H9 (cell line): ENCODE measurements around the gene BACE2. TPM values are rescaled to one million over a fixed set of nuclear protein-coding genes. Genes with fewer than 3 reads are reported as not detected.
A peak's percentile ranks its signal among the peaks of the same experiment; 100 is the strongest.

ENCODE experiments used
- DNase-seq: peaks from one replicate; pipeline ENCODE4 v3.0.0-alpha.2; 2017
- H2AFZ ChIP-seq: one replicate; pipeline ENCODE4 v1.6.1; 2013; ENCODE audit warnings: mild to moderate bottlenecking, low read length, control low read depth, moderate library complexity
- H2AK5ac ChIP-seq: 2 replicates; pipeline ENCODE4 v1.6.1; 2013; ENCODE audit warnings: low read length, control low read depth, mixed read lengths; ENCODE audit not compliant: insufficient read length
- H2BK120ac ChIP-seq: one replicate; pipeline ENCODE4 v1.6.1; 2013; ENCODE audit warnings: low read depth, mild to moderate bottlenecking, low read length, control low read depth, inconsistent platforms; ENCODE audit not compliant: poor library complexity, severe bottlenecking
- H2BK12ac ChIP-seq: 2 replicates; pipeline ENCODE4 v1.6.1; 2013; ENCODE audit warnings: low read length, control low read depth, mixed read lengths, low read depth; ENCODE audit not compliant: insufficient read length
- H2BK15ac ChIP-seq: 2 replicates; pipeline ENCODE4 v1.6.1; 2013; ENCODE audit warnings: low read depth, low read length, control low read depth
- H2BK20ac ChIP-seq: one replicate; pipeline ENCODE4 v1.6.1; 2013; ENCODE audit warnings: low read depth, mild to moderate bottlenecking, low read length, control low read depth, inconsistent platforms; ENCODE audit not compliant: poor library complexity, severe bottlenecking
- H2BK5ac ChIP-seq: 2 replicates; pipeline ENCODE4 v1.6.1; 2013; ENCODE audit warnings: low read length, control low read depth, mixed read lengths; ENCODE audit not compliant: insufficient read length
- H3K14ac ChIP-seq: 2 replicates; pipeline ENCODE4 v1.6.1; 2013; ENCODE audit warnings: low read length, control low read depth; ENCODE audit not compliant: insufficient read depth
- H3K18ac ChIP-seq: 2 replicates; pipeline ENCODE4 v1.6.1; 2013; ENCODE audit warnings: low read depth, mild to moderate bottlenecking, mixed read lengths, low read length, control low read depth; ENCODE audit not compliant: insufficient read length
- H3K23ac ChIP-seq: 2 replicates; pipeline ENCODE4 v1.6.1; 2013; ENCODE audit warnings: low read length, control low read depth, mixed read lengths, low read depth; ENCODE audit not compliant: insufficient read length
- H3K23me2 ChIP-seq: 2 replicates; pipeline ENCODE4 v1.6.1; 2013; ENCODE audit warnings: low read depth, mild to moderate bottlenecking, mixed read lengths, low read length, control low read depth; ENCODE audit not compliant: insufficient read length, poor library complexity, severe bottlenecking
- H3K27ac ChIP-seq: 2 replicates; pipeline ENCODE4 v1.5.1; 2013; ENCODE audit warnings: low read length, control low read depth, mixed read lengths, low read depth; ENCODE audit not compliant: insufficient read length
- H3K27me3 ChIP-seq: 2 replicates; pipeline ENCODE4 v1.6.1; 2013; ENCODE audit warnings: low read length, control low read depth, inconsistent platforms; ENCODE audit not compliant: insufficient read depth
- H3K4ac ChIP-seq: 2 replicates; pipeline ENCODE4 v1.6.1; 2013; ENCODE audit warnings: low read depth, mild to moderate bottlenecking, control low read depth, inconsistent platforms, low read length, moderate library complexity
- H3K4me1 ChIP-seq: 2 replicates; pipeline ENCODE4 v1.6.1; 2013; ENCODE audit warnings: low read length, control low read depth, inconsistent platforms; ENCODE audit not compliant: insufficient read depth
- H3K4me2 ChIP-seq: 2 replicates; pipeline ENCODE4 v1.6.1; 2013; ENCODE audit warnings: low read length, control low read depth, mixed read lengths; ENCODE audit not compliant: insufficient read length, insufficient read depth
- H3K56ac ChIP-seq: 2 replicates; pipeline ENCODE4 v1.6.1; 2013; ENCODE audit warnings: low read depth, mild to moderate bottlenecking, mixed read lengths, low read length, control low read depth; ENCODE audit not compliant: insufficient read length
- H3K79me1 ChIP-seq: 2 replicates; pipeline ENCODE4 v1.6.1; 2013; ENCODE audit warnings: low read depth, mild to moderate bottlenecking, moderate library complexity, low read length, control low read depth, inconsistent platforms; ENCODE audit not compliant: insufficient read depth, poor library complexity, severe bottlenecking
- H3K79me2 ChIP-seq: 2 replicates; pipeline ENCODE4 v1.6.1; 2013; ENCODE audit warnings: low read length, control low read depth, inconsistent platforms; ENCODE audit not compliant: insufficient read depth
- H3K9ac ChIP-seq: 2 replicates; pipeline ENCODE4 v1.6.1; 2013; ENCODE audit warnings: low read length, control low read depth, mixed read lengths; ENCODE audit not compliant: insufficient read length; ENCODE audit errors: extremely low read depth
- H3K9me3 ChIP-seq: one replicate; pipeline ENCODE4 v1.6.1; 2013; ENCODE audit warnings: low read depth, low read length, inconsistent platforms; ENCODE audit not compliant: control insufficient read depth
- H3T11ph ChIP-seq: one replicate; pipeline ENCODE4 v1.6.1; 2013; ENCODE audit warnings: mild to moderate bottlenecking, low read length, control low read depth, inconsistent platforms
- H4K20me1 ChIP-seq: one replicate; pipeline ENCODE4 v1.6.1; 2013; ENCODE audit not compliant: control insufficient read depth, insufficient read length, insufficient read depth
- H4K5ac ChIP-seq: 2 replicates; pipeline ENCODE4 v1.6.1; 2013; ENCODE audit warnings: low read depth, mild to moderate bottlenecking, mixed read lengths, low read length, control low read depth; ENCODE audit not compliant: insufficient read length
- H4K8ac ChIP-seq: replicated peaks from 2 replicates; pipeline ENCODE4 v1.6.1; 2013; ENCODE audit warnings: low read length, control low read depth, mixed read lengths, low read depth; ENCODE audit not compliant: insufficient read length
- H4K91ac ChIP-seq: 2 replicates; pipeline ENCODE4 v1.6.1; 2013; ENCODE audit warnings: low read depth, mild to moderate bottlenecking, moderate library complexity, mixed read lengths, low read length, control low read depth; ENCODE audit not compliant: insufficient read length
- H3K27ac Mint-ChIP-seq, 3 experiments: 2 replicates in 2 of 3; 3 replicates in 1 of 3; pipeline ENCODE4 v1.8.0; 2020 to 2021; ENCODE audit warnings: mixed read lengths in 3 of 3, mild to moderate bottlenecking in 1 of 3, moderate library complexity in 1 of 3
- H3K27me3 Mint-ChIP-seq: 2 replicates; pipeline ENCODE4 v1.8.0; 2021; ENCODE audit warnings: low read depth, mild to moderate bottlenecking, moderate library complexity, mixed read lengths
- H3K36me3 Mint-ChIP-seq, 3 experiments: 2 replicates in 2 of 3; 3 replicates in 1 of 3; pipeline ENCODE4 v1.8.0; 2020 to 2021; ENCODE audit warnings: low read depth in 3 of 3, mixed read lengths in 3 of 3; ENCODE audit not compliant: insufficient read depth in 1 of 3
- H3K4me1 Mint-ChIP-seq, 2 experiments: 2 replicates each; pipeline ENCODE4 v1.8.0; 2020; ENCODE audit warnings: mixed read lengths in 2 of 2
- H3K4me3 Mint-ChIP-seq, 2 experiments: 2 replicates in 1 of 2; 3 replicates in 1 of 2; pipeline ENCODE4 v1.8.0; 2020 to 2021; ENCODE audit warnings: mild to moderate bottlenecking in 2 of 2, mixed read lengths in 2 of 2, moderate library complexity in 1 of 2
- H3K9me3 Mint-ChIP-seq, 2 experiments: 2 replicates in 1 of 2; 3 replicates in 1 of 2; pipeline ENCODE4 v1.8.0; 2020; ENCODE audit warnings: mild to moderate bottlenecking in 2 of 2, mixed read lengths in 2 of 2, moderate library complexity in 1 of 2
- WGBS: extraction: QIAGEN DNeasy Blood & Tissue Kit; methylation state at CpG from one replicate; pipeline ENCODE4 v1.1.7; 2013; ENCODE audit warnings: missing lambda C conversion rate, low lambda C conversion rate, mixed read lengths; ENCODE audit not compliant: insufficient read length; ENCODE audit errors: extremely low coverage; 5-methylcytosine and 5-hydroxymethylcytosine counted together
- long read RNA-seq: library from polyadenylated mRNA; unstranded; transcript quantifications from one replicate; pipeline ENCODE4 v2.0.0, GENCODE V29; 2020
- total RNA-seq: library from RNA; stranded (reverse); gene quantifications from 2 replicates; pipeline ENCODE4 v1.2.1, GENCODE V29; 2021
- TF ChIP-seq, protein P1 (sequence below): fragments of 200-600 bp; sonication (generic); conservative IDR thresholded peaks from 3 replicates; pipeline ENCODE4 v1.8.0; 2021; ENCODE audit warnings: antibody characterized with exemption, mild to moderate bottlenecking

Gene BACE2
- total RNA-seq = 8.0 and 8.3 TPM in 2 replicates
- long read RNA-seq, partial matches to known transcripts = 0 of 3 reads
- long read RNA-seq, other reads (novel, unspliced or antisense) = 2 of 3 reads

DNA sequence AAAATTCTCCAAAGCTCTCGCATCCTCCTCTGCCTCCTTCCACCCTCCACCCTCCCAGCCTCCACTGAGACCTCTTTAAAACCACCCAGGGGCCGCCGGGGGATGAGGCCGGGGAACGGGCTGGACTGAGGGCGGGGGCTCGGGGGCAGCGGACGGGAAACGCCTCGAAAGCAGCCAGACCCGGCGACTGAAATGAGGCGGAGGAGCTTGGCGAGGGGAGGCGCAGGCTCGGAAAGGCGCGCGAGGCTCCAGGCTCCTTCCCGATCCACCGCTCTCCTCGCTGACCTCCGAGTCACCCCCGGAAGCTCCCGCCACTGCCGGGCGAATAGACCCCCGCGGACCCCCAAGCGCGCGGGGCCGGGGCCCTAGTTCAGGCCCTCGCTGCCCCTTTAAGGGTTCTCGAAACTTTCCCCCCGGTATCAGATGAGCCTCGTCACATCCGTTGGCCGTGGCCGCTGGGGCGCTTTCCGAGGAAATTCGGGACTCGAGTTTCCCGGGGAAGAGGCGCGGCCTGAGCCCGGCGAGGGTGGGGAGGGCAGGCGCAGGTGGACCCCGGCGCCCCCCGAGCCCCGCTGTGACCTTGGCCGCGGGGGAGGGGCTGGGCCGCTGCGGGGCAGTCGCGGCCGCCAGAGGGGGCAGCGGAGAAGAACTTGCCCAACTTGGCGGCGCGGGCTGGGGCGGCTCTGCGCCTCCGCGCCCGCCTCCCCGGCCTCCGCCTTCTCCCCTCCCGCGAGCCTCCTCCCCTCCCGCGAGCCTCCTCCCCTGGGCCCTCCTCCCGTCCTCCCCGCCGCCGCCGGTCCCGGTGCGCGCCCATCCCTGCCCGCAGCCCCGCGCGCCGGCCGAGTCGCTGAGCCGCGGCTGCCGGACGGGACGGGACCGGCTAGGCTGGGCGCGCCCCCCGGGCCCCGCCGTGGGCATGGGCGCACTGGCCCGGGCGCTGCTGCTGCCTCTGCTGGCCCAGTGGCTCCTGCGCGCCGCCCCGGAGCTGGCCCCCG is at the start of gene BACE2:
Gene BACE2 (plus strand): TSS at position 813 of the 995 bp plus-strand sequence. CDS start 104 bp downstream, at position 917.
- no peaks in the 10 kb centered on the region; a peak in 2 of 7 replicates for H3K36me3 Mint-ChIP-seq
- H2BK15ac ChIP-seq = no peak within 1 kb of the TSS
- H3K9me3 Mint-ChIP-seq = no peaks in the 10 kb centered on the region
- peaks cover 7% of the 10 kb centered on the region for H3K23me2 ChIP-seq
- no peak within 1 kb of the TSS for H2AK5ac ChIP-seq
- H3K56ac ChIP-seq = no peak within 1 kb of the TSS
- H3K27me3 Mint-ChIP-seq = peaks cover 65% of the 10 kb centered on the region
- H2AFZ ChIP-seq = no peak within 1 kb of the TSS
- peak within 1 kb of the TSS; percentile 64 for H3K4me2 ChIP-seq
- no peak within 1 kb of the TSS for H4K5ac ChIP-seq
- H2BK20ac ChIP-seq = no peak within 1 kb of the TSS
- no peaks in the 10 kb centered on the region for H3K79me1 ChIP-seq
- TF ChIP-seq, protein P1, sequence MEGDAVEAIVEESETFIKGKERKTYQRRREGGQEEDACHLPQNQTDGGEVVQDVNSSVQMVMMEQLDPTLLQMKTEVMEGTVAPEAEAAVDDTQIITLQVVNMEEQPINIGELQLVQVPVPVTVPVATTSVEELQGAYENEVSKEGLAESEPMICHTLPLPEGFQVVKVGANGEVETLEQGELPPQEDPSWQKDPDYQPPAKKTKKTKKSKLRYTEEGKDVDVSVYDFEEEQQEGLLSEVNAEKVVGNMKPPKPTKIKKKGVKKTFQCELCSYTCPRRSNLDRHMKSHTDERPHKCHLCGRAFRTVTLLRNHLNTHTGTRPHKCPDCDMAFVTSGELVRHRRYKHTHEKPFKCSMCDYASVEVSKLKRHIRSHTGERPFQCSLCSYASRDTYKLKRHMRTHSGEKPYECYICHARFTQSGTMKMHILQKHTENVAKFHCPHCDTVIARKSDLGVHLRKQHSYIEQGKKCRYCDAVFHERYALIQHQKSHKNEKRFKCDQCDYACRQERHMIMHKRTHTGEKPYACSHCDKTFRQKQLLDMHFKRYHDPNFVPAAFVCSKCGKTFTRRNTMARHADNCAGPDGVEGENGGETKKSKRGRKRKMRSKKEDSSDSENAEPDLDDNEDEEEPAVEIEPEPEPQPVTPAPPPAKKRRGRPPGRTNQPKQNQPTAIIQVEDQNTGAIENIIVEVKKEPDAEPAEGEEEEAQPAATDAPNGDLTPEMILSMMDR = peak; percentile 80
- no peaks in the 10 kb centered on the region for H3K4me1 ChIP-seq
- peaks cover 15 to 23% of the 10 kb centered on the region in 2 experiments for H3K4me1 Mint-ChIP-seq
- no peaks in the 10 kb centered on the region for H4K20me1 ChIP-seq
- DNase-seq = peak; percentile 74
- WGBS = no CpG with 5 or more reads among the region's 111 CpGs
- no peak within 1 kb of the TSS for H2BK12ac ChIP-seq
- H3K9ac ChIP-seq = no peak within 1 kb of the TSS
- H3K23ac ChIP-seq = no peak within 1 kb of the TSS
- H3K27ac Mint-ChIP-seq = no peak within 1 kb of the TSS
- H2BK5ac ChIP-seq = no peak within 1 kb of the TSS
- H3K9me3 ChIP-seq = no peaks in the 10 kb centered on the region
- no peak within 1 kb of the TSS for H3K4ac ChIP-seq
- peak within 1 kb of the TSS; percentile 59 to 84 for H3K4me3 Mint-ChIP-seq
- no peak within 1 kb of the TSS for H3K27ac ChIP-seq
- H4K8ac ChIP-seq = no peak within 1 kb of the TSS
- H3K14ac ChIP-seq = no peak within 1 kb of the TSS
- H3T11ph ChIP-seq = no peak within 1 kb of the TSS
- H3K18ac ChIP-seq = no peak within 1 kb of the TSS
- H2BK120ac ChIP-seq = no peak within 1 kb of the TSS
- no peak within 1 kb of the TSS for H4K91ac ChIP-seq
- peaks cover 6% of the 10 kb centered on the region; the same call in 1 of the 2 replicates for H3K27me3 ChIP-seq
- no peaks in the 10 kb centered on the region for H3K79me2 ChIP-seq
